ENCODE measurements around the gene CCBE1. TPM values are rescaled to one million over a fixed set of nuclear protein-coding genes. Genes with fewer than 3 reads are reported as not detected.

The CCBE1 gene
- total RNA-seq, 4 donors from 2014 or later, result 1.5 to 10.9 (median 4.6) TPM

DNA sequence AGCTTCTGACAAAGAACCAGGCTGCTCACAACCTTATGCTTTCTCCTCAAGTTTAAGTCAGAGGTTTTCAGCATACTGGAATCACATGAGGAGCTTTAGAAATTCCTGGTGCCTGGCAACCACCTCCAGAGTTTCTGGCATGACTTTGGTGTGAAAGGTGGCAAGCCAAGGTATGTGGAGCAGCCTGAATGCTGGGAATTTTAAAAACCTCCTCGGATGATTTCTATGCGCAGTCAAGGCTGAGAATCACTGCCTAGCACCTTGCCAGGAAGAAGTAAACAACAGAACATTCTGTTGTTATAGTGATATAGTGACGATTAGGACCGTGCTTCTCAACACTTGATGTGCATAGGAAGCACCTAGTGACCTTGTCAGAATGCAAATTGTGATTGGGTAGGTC, 11.7 kb downstream of the CCBE1 start:
- DNase-seq, result no peak
- no peaks in the 10 kb centered on the region for H3K9me3 ChIP-seq
- no peaks in the 10 kb centered on the region for H3K27me3 ChIP-seq
- H3K27ac ChIP-seq, result peak overlapping the region in 1 of 2 donors; percentile 41
- TF ChIP-seq POLR2A (IDR thresholded peaks at IDR 0.05), result no peak
- TF ChIP-seq, protein P1, sequence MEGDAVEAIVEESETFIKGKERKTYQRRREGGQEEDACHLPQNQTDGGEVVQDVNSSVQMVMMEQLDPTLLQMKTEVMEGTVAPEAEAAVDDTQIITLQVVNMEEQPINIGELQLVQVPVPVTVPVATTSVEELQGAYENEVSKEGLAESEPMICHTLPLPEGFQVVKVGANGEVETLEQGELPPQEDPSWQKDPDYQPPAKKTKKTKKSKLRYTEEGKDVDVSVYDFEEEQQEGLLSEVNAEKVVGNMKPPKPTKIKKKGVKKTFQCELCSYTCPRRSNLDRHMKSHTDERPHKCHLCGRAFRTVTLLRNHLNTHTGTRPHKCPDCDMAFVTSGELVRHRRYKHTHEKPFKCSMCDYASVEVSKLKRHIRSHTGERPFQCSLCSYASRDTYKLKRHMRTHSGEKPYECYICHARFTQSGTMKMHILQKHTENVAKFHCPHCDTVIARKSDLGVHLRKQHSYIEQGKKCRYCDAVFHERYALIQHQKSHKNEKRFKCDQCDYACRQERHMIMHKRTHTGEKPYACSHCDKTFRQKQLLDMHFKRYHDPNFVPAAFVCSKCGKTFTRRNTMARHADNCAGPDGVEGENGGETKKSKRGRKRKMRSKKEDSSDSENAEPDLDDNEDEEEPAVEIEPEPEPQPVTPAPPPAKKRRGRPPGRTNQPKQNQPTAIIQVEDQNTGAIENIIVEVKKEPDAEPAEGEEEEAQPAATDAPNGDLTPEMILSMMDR (IDR thresholded peaks at IDR 0.05), result no peak
- H3K4me1 ChIP-seq, result no peaks in the 10 kb centered on the region
- intact Hi-C loops (cut with DNase I; ENCODE audit: low total_unique reads), result no loop called here
- no peaks in the 10 kb centered on the region for H3K36me3 ChIP-seq
- H3K4me3 ChIP-seq, result no peak overlapping the region

DNA sequence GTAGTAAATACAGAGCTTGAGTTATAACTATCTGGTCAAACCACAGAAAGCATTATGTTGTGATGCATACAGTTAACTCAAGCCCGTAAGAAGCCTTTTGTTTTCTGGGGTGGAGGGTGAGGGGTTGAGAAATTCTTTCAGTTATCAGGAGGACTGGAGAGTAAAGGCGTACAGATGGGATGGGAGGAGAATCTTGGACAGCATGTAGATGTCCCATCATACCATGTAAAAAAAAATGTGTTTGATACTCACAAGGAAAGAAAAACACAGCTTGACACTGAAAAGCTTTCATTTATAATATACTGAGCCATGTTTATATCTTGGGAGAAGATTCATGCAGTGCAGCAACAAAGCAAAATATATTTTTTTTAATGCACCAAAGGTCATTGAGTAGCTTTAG, 12.4 kb downstream of the CCBE1 start:
- intact Hi-C loops (cut with DNase I; ENCODE audit: low total_unique reads), result no loop called here
- TF ChIP-seq, protein P1 (IDR thresholded peaks at IDR 0.05), result no peak
- no peak for TF ChIP-seq POLR2A (IDR thresholded peaks at IDR 0.05)
- Histone ChIP-seq H3K27ac (no peak overlapping the region), H3K27me3 (no peaks in the 10 kb centered on the region), H3K4me1 (no peaks in the 10 kb centered on the region), H3K4me3 (no peak overlapping the region), H3K9me3 (no peaks in the 10 kb centered on the region), H3K36me3 (no peaks in the 10 kb centered on the region)
- no peak for DNase-seq

- intact Hi-C loops (cut with DNase I; ENCODE audit: low total_unique reads), result no loop called here
- H3K9me3 ChIP-seq, result no peaks in the 10 kb centered on the region
Observed at GRCh38 chr18:59681521-59682004, 15.7 kb downstream of the CCBE1 start.

DNA sequence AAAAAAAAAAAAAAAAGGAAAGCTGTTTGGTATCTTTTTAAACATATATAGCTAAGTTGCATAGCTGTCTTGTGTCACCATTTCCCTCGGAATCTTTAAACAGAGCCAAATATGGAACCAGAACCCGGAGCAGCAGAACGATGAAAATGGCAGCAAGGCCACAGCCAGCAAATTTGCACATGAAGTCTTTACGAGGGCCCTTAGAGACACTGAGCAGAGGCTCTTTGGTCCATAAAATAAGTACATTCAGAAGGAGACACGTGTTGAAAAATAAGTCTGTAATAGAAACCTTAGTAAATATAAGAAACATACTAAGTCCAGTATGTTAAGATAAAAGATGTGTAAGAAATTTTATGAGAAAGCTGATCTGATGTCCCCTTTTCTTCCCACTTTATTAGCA, 16.2 kb downstream of the CCBE1 start:
- DNase-seq, result no peak
- intact Hi-C loops (cut with DNase I; ENCODE audit: low total_unique reads), result no loop called here
- Histone ChIP-seq H3K4me3 (no peak overlapping the region), H3K27ac (no peak overlapping the region), H3K27me3 (no peaks in the 10 kb centered on the region), H3K9me3 (no peaks in the 10 kb centered on the region), H3K36me3 (no peaks in the 10 kb centered on the region), H3K4me1 (no peaks in the 10 kb centered on the region)
- TF ChIP-seq, protein P1 (IDR thresholded peaks at IDR 0.05), result no peak
- TF ChIP-seq POLR2A (IDR thresholded peaks at IDR 0.05), result no peak

More at GRCh38 chr18:59681521-59682004, 15.7 kb downstream of the CCBE1 start:
- DNase-seq, result no peak
- H3K4me3 ChIP-seq, result no peak overlapping the region
- no peaks in the 10 kb centered on the region for H3K4me1 ChIP-seq
- TF ChIP-seq, protein P1 (IDR thresholded peaks at IDR 0.05), result no peak
- no peak for TF ChIP-seq POLR2A (IDR thresholded peaks at IDR 0.05)
- H3K27ac ChIP-seq, result no peak overlapping the region
- H3K27me3 ChIP-seq, result no peaks in the 10 kb centered on the region
- H3K36me3 ChIP-seq, result no peaks in the 10 kb centered on the region

DNA sequence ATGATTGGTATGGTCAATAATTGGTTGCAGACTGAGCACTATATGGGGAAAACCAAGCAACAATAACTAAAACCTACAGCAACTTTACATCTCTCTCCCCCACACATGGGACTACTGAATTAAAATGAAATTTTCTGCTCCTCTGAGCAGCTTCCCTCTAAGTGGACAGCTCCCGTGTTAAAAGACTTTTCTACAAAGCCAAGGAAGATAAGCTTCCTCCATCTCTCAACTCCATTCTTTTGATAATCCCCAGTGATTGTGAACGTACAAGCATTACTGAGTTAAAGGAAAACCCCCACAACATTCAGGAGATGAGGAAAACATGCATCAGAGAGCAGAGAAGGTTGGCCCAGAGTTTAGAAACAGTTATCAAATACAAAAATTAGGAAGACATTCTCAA, 21.9 kb downstream of the CCBE1 start:
- no peak for DNase-seq
- Histone ChIP-seq H3K4me3 (no peak overlapping the region), H3K27ac (no peak overlapping the region), H3K4me1 (no peaks in the 10 kb centered on the region), H3K9me3 (no peaks in the 10 kb centered on the region), H3K27me3 (no peaks in the 10 kb centered on the region), H3K36me3 (no peaks in the 10 kb centered on the region)
- intact Hi-C loops (cut with DNase I; ENCODE audit: low total_unique reads), result no loop called here
- TF ChIP-seq, protein P1 (IDR thresholded peaks at IDR 0.05), result no peak
- TF ChIP-seq POLR2A (IDR thresholded peaks at IDR 0.05), result no peak

Measured in uterus (tissue), 4 donors.